ENCODE measurements around the gene TAOK1. TPM values are rescaled to one million over a fixed set of nuclear protein-coding genes. Genes with fewer than 3 reads are reported as not detected.

The TAOK1 gene
- total RNA-seq, 1 donor from 2014 or later: 81.1 TPM

DNA sequence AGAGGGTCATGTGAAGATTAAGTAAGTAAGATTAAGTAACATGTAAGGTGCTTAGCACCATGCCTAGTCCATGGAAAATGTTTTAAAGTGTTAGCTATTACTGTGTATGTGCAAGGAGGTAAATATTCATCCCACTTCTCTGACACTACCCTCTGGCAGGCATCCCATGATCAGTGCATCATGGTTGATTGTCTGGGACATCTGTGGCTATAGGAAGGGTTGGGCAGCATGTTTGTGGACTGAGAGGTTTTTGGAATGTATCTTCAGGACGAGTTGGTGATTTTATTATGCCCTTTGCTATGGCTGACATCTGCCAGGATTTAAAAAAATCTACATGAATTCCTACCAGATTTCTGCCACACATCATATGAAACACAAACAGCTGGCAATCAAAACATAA, 6.5 kb upstream of the TAOK1 start:
- no peak overlapping the region for H3K27ac Mint-ChIP-seq (ENCODE audit: unreplicated experiment)
- no peaks in the 10 kb centered on the region for H3K27me3 Mint-ChIP-seq (ENCODE audit: unreplicated experiment)
- no peak overlapping the region for H3K4me3 Mint-ChIP-seq (ENCODE audit: unreplicated experiment)
- TF ChIP-seq, protein P1, sequence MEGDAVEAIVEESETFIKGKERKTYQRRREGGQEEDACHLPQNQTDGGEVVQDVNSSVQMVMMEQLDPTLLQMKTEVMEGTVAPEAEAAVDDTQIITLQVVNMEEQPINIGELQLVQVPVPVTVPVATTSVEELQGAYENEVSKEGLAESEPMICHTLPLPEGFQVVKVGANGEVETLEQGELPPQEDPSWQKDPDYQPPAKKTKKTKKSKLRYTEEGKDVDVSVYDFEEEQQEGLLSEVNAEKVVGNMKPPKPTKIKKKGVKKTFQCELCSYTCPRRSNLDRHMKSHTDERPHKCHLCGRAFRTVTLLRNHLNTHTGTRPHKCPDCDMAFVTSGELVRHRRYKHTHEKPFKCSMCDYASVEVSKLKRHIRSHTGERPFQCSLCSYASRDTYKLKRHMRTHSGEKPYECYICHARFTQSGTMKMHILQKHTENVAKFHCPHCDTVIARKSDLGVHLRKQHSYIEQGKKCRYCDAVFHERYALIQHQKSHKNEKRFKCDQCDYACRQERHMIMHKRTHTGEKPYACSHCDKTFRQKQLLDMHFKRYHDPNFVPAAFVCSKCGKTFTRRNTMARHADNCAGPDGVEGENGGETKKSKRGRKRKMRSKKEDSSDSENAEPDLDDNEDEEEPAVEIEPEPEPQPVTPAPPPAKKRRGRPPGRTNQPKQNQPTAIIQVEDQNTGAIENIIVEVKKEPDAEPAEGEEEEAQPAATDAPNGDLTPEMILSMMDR (IDR thresholded peaks at IDR 0.05): no peak
- DNase-seq (ENCODE audit: extremely low spot score, unreplicated experiment): no peak
- peaks cover 2% of the 10 kb centered on the region for H3K4me1 Mint-ChIP-seq (ENCODE audit: unreplicated experiment)
- no peaks in the 10 kb centered on the region for H3K36me3 Mint-ChIP-seq (ENCODE audit: unreplicated experiment)
- no peaks in the 10 kb centered on the region for H3K9me3 Mint-ChIP-seq (ENCODE audit: unreplicated experiment)

GRCh38 chr17:29384901-29385300, 5.3 kb upstream of the TAOK1 start:
- Mint-ChIP-seq H3K36me3 (ENCODE audit: unreplicated experiment) (no peaks in the 10 kb centered on the region), H3K27ac (ENCODE audit: unreplicated experiment) (no peak overlapping the region), H3K4me1 (ENCODE audit: unreplicated experiment) (peaks cover 7% of the 10 kb centered on the region), H3K9me3 (ENCODE audit: unreplicated experiment) (no peaks in the 10 kb centered on the region), H3K4me3 (ENCODE audit: unreplicated experiment) (no peak overlapping the region), H3K27me3 (ENCODE audit: unreplicated experiment) (no peaks in the 10 kb centered on the region)
- DNase-seq (ENCODE audit: extremely low spot score, unreplicated experiment): no peak
- TF ChIP-seq, protein P1 (IDR thresholded peaks at IDR 0.05): no peak

- TF ChIP-seq, protein P1 (IDR thresholded peaks at IDR 0.05): no peak
- peaks cover 2% of the 10 kb centered on the region for H3K36me3 Mint-ChIP-seq (ENCODE audit: unreplicated experiment)
- H3K9me3 Mint-ChIP-seq (ENCODE audit: unreplicated experiment): no peaks in the 10 kb centered on the region
- H3K27me3 Mint-ChIP-seq (ENCODE audit: unreplicated experiment): no peaks in the 10 kb centered on the region
- H3K27ac Mint-ChIP-seq (ENCODE audit: unreplicated experiment): no peak overlapping the region
- H3K4me3 Mint-ChIP-seq (ENCODE audit: unreplicated experiment): no peak overlapping the region
- peaks cover 14% of the 10 kb centered on the region for H3K4me1 Mint-ChIP-seq (ENCODE audit: unreplicated experiment)
- no peak for DNase-seq (ENCODE audit: extremely low spot score, unreplicated experiment)
Measured at GRCh38 chr17:29386760-29387159, 3.4 kb upstream of the TAOK1 start.

GRCh38 chr17:29388937-29389336, 1.2 kb upstream of the TAOK1 start:
- Mint-ChIP-seq H3K4me1 (ENCODE audit: unreplicated experiment) (peaks cover 31% of the 10 kb centered on the region), H3K4me3 (ENCODE audit: unreplicated experiment) (peak overlapping the region; percentile 29), H3K27me3 (ENCODE audit: unreplicated experiment) (no peaks in the 10 kb centered on the region), H3K9me3 (ENCODE audit: unreplicated experiment) (no peaks in the 10 kb centered on the region), H3K36me3 (ENCODE audit: unreplicated experiment) (peaks cover 5% of the 10 kb centered on the region), H3K27ac (ENCODE audit: unreplicated experiment) (no peak overlapping the region)
- TF ChIP-seq, protein P1 (IDR thresholded peaks at IDR 0.05): no peak
- no peak for DNase-seq (ENCODE audit: extremely low spot score, unreplicated experiment)

- Mint-ChIP-seq H3K4me1 (ENCODE audit: unreplicated experiment) (peaks cover 40% of the 10 kb centered on the region), H3K9me3 (ENCODE audit: unreplicated experiment) (no peaks in the 10 kb centered on the region), H3K36me3 (ENCODE audit: unreplicated experiment) (peaks cover 5% of the 10 kb centered on the region), H3K27ac (ENCODE audit: unreplicated experiment) (peak overlapping the region; percentile 89), H3K4me3 (ENCODE audit: unreplicated experiment) (peak overlapping the region; percentile 95), H3K27me3 (ENCODE audit: unreplicated experiment) (no peaks in the 10 kb centered on the region)
- DNase-seq (ENCODE audit: extremely low spot score, unreplicated experiment): no peak
- TF ChIP-seq, protein P1 (IDR thresholded peaks at IDR 0.05): no peak
Measured at GRCh38 chr17:29390851-29391631, 878 bp downstream of the TAOK1 start.

Measured in osteocyte (in vitro differentiated cells).